Activated B cell treated with CpG ODN at 0.5 μM for 24 hours (primary cell): ENCODE measurements around the gene SETD1A. TPM values are rescaled to one million over a fixed set of nuclear protein-coding genes. Genes with fewer than 3 reads are reported as not detected.
A peak's percentile ranks its signal among the peaks of the same experiment; 100 is the strongest.

Experiments used
- ATAC-seq: fragments of 200-7000 bp; cut with Tn5 transposase; one replicate; pipeline ENCODE4 v1.10.0; 2021; ENCODE audit warnings: low read depth, mild to moderate bottlenecking, moderate library complexity
- CTCF ChIA-PET: fragments of 350-600 bp; sonication (Branson Sonifier 250); formaldehyde crosslinking; loops from one replicate; lab custom pipeline; 2021; ENCODE audit warnings: antibody characterized with exemption; lab: Charles Lee
- POLR2A ChIA-PET: fragments of 350-600 bp; sonication (Branson Sonifier 250); formaldehyde crosslinking; loops from one replicate; lab custom pipeline; 2021; ENCODE audit warnings: antibody characterized with exemption; lab: Charles Lee
- DNase-seq: peaks from one replicate; pipeline ENCODE4 v3.0.0; 2022
- H3K27ac Mint-ChIP-seq: one replicate; pipeline ENCODE4 v1.8.0; 2020; ENCODE audit warnings: mixed read lengths
- H3K27me3 Mint-ChIP-seq: one replicate; pipeline ENCODE4 v1.8.0; 2021; ENCODE audit warnings: mixed read lengths
- H3K36me3 Mint-ChIP-seq: one replicate; pipeline ENCODE4 v1.8.0; 2021; ENCODE audit warnings: low read depth, mixed read lengths
- H3K4me1 Mint-ChIP-seq: one replicate; pipeline ENCODE4 v1.8.0; 2021; ENCODE audit warnings: mixed read lengths
- H3K4me3 Mint-ChIP-seq: one replicate; pipeline ENCODE4 v1.8.0; 2020; ENCODE audit warnings: mild to moderate bottlenecking, mixed read lengths
- H3K9me3 Mint-ChIP-seq: one replicate; pipeline ENCODE4 v1.8.0; 2020; ENCODE audit warnings: mixed read lengths
- intact Hi-C: fragments of 100-400 bp; cut with micrococcal nuclease; formaldehyde crosslinking; loops from one replicate; pipeline ENCODE4 v1.15.1; 2024
- total RNA-seq: library from RNA; stranded (reverse); gene quantifications from 2 replicates; pipeline ENCODE4 v1.2.3, GENCODE V29; 2022
- TF ChIP-seq, protein P1 (sequence below): fragments of 200-600 bp; IDR thresholded peaks from one replicate; pipeline ENCODE4 v1.8.0; 2022; ENCODE audit warnings: antibody characterized with exemption, mild to moderate bottlenecking

Gene SETD1A
- total RNA-seq, 1 donor from 2014 or later = 32.8 TPM

DNA sequence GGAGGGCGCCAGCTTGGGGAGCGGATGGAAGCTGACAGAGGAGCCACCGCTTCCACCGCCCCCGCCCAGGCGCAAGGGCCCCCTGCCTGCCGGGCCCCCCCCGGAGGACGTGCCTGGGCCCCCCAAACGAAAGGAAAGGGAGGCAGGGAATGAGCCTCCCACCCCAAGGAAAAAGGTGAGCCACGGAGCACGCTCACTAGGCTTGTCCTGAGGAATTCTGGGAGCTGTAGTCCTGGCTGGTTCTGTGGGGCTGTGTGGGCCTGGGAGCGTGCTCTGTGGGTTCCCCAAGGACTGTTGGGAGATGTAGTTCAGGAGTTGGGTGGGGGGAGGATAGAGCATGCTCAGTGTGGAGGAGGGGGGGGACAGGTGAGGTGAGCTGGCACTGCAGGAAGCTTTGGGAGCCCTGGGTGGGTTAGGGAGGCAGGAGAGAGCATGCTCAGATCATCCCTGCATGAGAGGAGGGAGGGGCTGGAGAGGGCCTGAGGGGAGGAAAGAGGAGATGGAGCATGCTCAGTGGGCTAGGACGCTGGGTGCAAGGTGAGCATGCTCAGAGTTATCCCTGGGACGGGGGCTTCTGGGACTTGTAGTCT, 29.7 kb upstream of the SETD1A start:
- Mint-ChIP-seq H3K27ac (no peak overlapping the region), H3K9me3 (no peaks in the 10 kb centered on the region), H3K4me3 (no peak overlapping the region), H3K4me1 (peaks cover 12% of the 10 kb centered on the region), H3K27me3 (no peaks in the 10 kb centered on the region), H3K36me3 (peaks cover 32% of the 10 kb centered on the region)
- ATAC-seq = peak; percentile 9
- intact Hi-C loops = loop anchor here (10.0 kb wide), 1 partner anchor 373 kb away; the partner anchor contains the start of gene ZNF764
- TF ChIP-seq, protein P1, sequence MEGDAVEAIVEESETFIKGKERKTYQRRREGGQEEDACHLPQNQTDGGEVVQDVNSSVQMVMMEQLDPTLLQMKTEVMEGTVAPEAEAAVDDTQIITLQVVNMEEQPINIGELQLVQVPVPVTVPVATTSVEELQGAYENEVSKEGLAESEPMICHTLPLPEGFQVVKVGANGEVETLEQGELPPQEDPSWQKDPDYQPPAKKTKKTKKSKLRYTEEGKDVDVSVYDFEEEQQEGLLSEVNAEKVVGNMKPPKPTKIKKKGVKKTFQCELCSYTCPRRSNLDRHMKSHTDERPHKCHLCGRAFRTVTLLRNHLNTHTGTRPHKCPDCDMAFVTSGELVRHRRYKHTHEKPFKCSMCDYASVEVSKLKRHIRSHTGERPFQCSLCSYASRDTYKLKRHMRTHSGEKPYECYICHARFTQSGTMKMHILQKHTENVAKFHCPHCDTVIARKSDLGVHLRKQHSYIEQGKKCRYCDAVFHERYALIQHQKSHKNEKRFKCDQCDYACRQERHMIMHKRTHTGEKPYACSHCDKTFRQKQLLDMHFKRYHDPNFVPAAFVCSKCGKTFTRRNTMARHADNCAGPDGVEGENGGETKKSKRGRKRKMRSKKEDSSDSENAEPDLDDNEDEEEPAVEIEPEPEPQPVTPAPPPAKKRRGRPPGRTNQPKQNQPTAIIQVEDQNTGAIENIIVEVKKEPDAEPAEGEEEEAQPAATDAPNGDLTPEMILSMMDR = no peak
- DNase-seq = no peak
- CTCF ChIA-PET = no interaction called here
- POLR2A ChIA-PET = interaction anchor here (1.1 to 1.8 kb wide), 2 partner anchors 11 to 30 kb away, joined by 3 to 4 read pairs; partner anchors contain the start of gene SETD1A

DNA sequence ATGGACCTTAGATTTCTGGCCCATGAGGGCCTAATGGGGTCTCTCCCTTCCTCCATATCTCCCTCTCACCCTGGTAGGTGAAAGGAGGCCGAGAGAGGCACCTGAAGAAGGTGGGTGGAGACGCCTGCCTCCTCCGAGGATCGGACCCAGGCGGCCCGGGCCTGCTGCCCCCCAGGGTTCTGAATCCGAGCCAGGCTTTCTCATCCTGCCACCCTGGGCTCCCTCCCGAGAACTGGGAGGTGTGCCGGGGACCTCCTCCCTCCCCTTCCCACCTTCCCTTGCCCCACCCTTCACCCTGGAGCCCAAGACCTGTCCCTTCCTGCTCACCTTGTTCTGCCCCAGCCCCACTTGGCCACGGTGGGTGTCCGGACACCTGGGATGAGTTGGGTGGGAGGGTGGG, 29.2 kb upstream of the SETD1A start:
- ChIA-PET POLR2A (interaction anchor here (1.1 to 1.8 kb wide), 2 partner anchors 11 to 29 kb away, joined by 3 to 4 read pairs; partner anchors contain the start of gene SETD1A), CTCF (no interaction called here)
- Mint-ChIP-seq H3K4me1 (peaks cover 10% of the 10 kb centered on the region), H3K27ac (no peak overlapping the region), H3K27me3 (no peaks in the 10 kb centered on the region), H3K4me3 (no peak overlapping the region), H3K36me3 (peaks cover 28% of the 10 kb centered on the region), H3K9me3 (no peaks in the 10 kb centered on the region)
- intact Hi-C loops = loop anchor here (10.0 kb wide), 1 partner anchor 374 kb away; the partner anchor contains the start of gene ZNF764
- DNase-seq = no peak
- TF ChIP-seq, protein P1 = no peak
- no peak for ATAC-seq

- intact Hi-C loops = loop anchor here (10.0 kb wide), 1 partner anchor 374 kb away; the partner anchor contains the start of gene ZNF764
- ChIA-PET POLR2A (interaction anchor here (0.9 to 1.1 kb wide), 2 partner anchors 12 to 25 kb away, joined by 3 read pairs; no protein-coding TSS in a partner anchor), CTCF (no interaction called here)
- no peak overlapping the region for H3K4me3 Mint-ChIP-seq
- no peak for ATAC-seq
- H3K27ac Mint-ChIP-seq = no peak overlapping the region
- H3K9me3 Mint-ChIP-seq = no peaks in the 10 kb centered on the region
- TF ChIP-seq, protein P1 = no peak
- no peak for DNase-seq
- H3K36me3 Mint-ChIP-seq = peaks cover 28% of the 10 kb centered on the region
- H3K27me3 Mint-ChIP-seq = no peaks in the 10 kb centered on the region
- H3K4me1 Mint-ChIP-seq = peaks cover 10% of the 10 kb centered on the region
These were observed 28.4 kb upstream of the SETD1A start for GRCh38 chr16:30929167-30929566.

- POLR2A ChIA-PET = no interaction called here
- Mint-ChIP-seq H3K9me3 (no peaks in the 10 kb centered on the region), H3K27me3 (no peaks in the 10 kb centered on the region), H3K36me3 (peaks cover 30% of the 10 kb centered on the region), H3K4me1 (peaks cover 5% of the 10 kb centered on the region), H3K27ac (no peak overlapping the region), H3K4me3 (no peak overlapping the region)
- TF ChIP-seq, protein P1 = no peak
- intact Hi-C loops = no loop called here
- ATAC-seq = no peak
- CTCF ChIA-PET = no interaction called here
- DNase-seq = no peak
These were observed 27.4 kb upstream of the SETD1A start for GRCh38 chr16:30930160-30930571.

DNA sequence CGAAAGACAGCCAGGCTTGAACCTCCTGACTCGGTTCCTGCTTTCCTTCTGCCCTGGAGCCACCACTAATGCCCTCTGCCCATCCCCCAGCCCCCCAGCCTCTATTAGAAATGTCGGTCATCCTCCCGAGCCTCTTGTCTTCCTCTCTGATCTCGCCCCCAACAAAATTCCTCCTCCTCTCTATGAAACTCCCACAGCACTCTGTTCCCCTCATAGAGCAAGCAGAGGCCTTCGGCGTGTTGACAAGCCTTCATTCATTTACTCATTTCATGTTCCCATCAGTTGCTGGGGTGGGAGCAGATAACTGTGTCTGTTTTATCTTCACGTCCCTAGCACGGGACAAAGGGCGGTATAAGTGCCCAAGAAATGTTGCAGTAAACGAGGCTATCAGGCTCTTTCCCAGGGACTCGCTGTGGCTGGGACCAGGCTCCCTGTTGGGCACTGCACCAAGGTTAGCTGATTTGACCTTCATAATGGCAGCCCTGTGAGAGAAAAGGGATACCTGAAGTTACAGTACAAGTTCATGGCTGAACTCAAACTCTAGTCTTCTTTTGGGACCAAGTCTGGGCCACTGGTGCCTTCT, 26.4 kb upstream of the SETD1A start:
- H3K27me3 Mint-ChIP-seq = no peaks in the 10 kb centered on the region
- TF ChIP-seq, protein P1 = no peak
- intact Hi-C loops = no loop called here
- H3K4me3 Mint-ChIP-seq = no peak overlapping the region
- H3K4me1 Mint-ChIP-seq = peaks cover 2% of the 10 kb centered on the region
- no peak overlapping the region for H3K27ac Mint-ChIP-seq
- no peaks in the 10 kb centered on the region for H3K9me3 Mint-ChIP-seq
- ChIA-PET POLR2A (no interaction called here), CTCF (no interaction called here)
- ATAC-seq = no peak
- peaks cover 31% of the 10 kb centered on the region for H3K36me3 Mint-ChIP-seq
- DNase-seq = no peak
